ENCODE results near the gene DUSP28. TPM values are rescaled to one million over a fixed set of nuclear protein-coding genes. Genes with fewer than 3 reads are reported as not detected.

DUSP28 gene
- total RNA-seq, 2 experiments from 2014 or later, result 4.5 to 6.2 TPM

GRCh38 chr2:240567137-240567871 is 7.1 kb downstream of the DUSP28 start:
- ChIA-PET POLR2A (interaction anchor here (1.0 to 13.3 kb wide), 4 partner anchors 13 to 585 kb away, joined by 3 to 118 read pairs (median 18); partner anchors contain the start of genes CAPN10 and GPR35), CTCF (interaction anchor here (0.9 to 5.3 kb wide), 9 partner anchors 9 to 72 kb away, joined by 3 to 50 read pairs (median 15); partner anchors contain the start of gene CAPN10)
- peak; percentile 48 for DNase-seq
- TF ChIP-seq, protein P1, sequence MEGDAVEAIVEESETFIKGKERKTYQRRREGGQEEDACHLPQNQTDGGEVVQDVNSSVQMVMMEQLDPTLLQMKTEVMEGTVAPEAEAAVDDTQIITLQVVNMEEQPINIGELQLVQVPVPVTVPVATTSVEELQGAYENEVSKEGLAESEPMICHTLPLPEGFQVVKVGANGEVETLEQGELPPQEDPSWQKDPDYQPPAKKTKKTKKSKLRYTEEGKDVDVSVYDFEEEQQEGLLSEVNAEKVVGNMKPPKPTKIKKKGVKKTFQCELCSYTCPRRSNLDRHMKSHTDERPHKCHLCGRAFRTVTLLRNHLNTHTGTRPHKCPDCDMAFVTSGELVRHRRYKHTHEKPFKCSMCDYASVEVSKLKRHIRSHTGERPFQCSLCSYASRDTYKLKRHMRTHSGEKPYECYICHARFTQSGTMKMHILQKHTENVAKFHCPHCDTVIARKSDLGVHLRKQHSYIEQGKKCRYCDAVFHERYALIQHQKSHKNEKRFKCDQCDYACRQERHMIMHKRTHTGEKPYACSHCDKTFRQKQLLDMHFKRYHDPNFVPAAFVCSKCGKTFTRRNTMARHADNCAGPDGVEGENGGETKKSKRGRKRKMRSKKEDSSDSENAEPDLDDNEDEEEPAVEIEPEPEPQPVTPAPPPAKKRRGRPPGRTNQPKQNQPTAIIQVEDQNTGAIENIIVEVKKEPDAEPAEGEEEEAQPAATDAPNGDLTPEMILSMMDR (IDR thresholded peaks at IDR 0.05), result no peak
- intact Hi-C loops (cut with micrococcal nuclease), result loop anchor here (5.0 kb wide), 2 partner anchors 50 to 55 kb away; no protein-coding TSS in a partner anchor
- peaks cover 31% of the 10 kb centered on the region for H3K36me3 Mint-ChIP-seq (ENCODE audit: low read depth)
- no peak for ATAC-seq
- H3K9me3 Mint-ChIP-seq, result no peaks in the 10 kb centered on the region
- H3K4me1 Mint-ChIP-seq (ENCODE audit: low read depth), result peaks cover 55% of the 10 kb centered on the region
- no peaks in the 10 kb centered on the region for H3K27me3 Mint-ChIP-seq
- H3K27ac Mint-ChIP-seq, result peak overlapping the region; percentile 95
- peak overlapping the region; percentile 98 for H3K4me3 Mint-ChIP-seq

DNA sequence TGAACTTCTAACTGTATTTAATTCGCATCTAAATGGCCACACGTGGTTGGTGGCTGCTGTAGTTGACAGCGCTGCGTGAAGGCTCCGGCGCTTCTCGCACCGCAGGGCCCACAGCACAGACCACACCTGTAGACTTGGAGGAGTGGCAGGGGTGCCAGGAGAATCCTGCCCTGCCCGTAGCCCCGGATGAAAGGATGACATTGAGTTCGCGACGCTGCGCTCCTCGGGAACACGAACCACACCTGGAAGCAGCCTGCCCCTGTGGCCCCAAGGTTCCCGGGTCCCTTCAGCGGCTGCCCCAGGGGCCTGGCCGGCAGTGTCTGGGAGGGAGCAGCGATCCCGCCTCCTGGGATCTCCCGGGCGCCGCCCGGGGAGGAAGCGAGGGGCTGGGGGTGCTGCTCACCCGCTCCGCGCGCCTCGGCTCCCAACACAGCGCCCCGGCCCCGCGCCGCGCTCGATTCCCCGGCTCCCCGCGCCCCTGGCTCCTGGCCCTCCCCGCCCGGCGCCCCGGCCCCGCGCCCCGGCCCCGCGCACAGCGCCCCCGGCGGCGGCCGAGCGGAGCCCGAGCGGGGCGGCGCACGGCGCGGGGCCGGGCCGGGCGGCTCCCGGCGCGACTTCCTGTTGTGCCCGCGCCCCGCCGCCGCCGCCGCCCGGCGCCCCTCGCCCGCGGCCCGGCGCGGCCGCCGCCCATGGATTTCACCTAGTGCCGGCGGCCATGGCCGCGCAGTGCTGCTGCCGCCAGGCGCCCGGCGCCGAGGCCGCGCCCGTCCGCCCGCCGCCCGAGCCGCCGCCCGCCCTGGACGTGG is 7.9 kb downstream of the DUSP28 start, which contains the start of gene RNPEPL1:
TSS of gene RNPEPL1 (plus strand) at position 613 of the 806 bp plus-strand sequence. CDS start at position 716, 103 bp downstream.
- peak within 1 kb of the TSS; percentile 98 for H3K4me3 Mint-ChIP-seq
- ATAC-seq, result peak; percentile 14
- H3K4me1 Mint-ChIP-seq (ENCODE audit: low read depth), result peaks cover 47% of the 10 kb centered on the region
- no peaks in the 10 kb centered on the region for H3K27me3 Mint-ChIP-seq
- intact Hi-C loops (cut with micrococcal nuclease), result loop anchor here (5.0 kb wide), 2 partner anchors 51 to 54 kb away; no protein-coding TSS in a partner anchor
- peaks cover 23% of the 10 kb centered on the region for H3K36me3 Mint-ChIP-seq (ENCODE audit: low read depth)
- ChIA-PET CTCF (interaction anchor here (1.0 to 5.3 kb wide), 7 partner anchors 11 to 54 kb away, joined by 3 to 37 read pairs (median 10); partner anchors contain the start of gene CAPN10), POLR2A (interaction anchor here (1.3 to 13.3 kb wide), 3 partner anchors 12 to 55 kb away, joined by 3 to 118 read pairs (median 25); partner anchors contain the start of genes CAPN10 and GPR35)
- H3K27ac Mint-ChIP-seq, result peak within 1 kb of the TSS; percentile 95
- peak; percentile 63 for DNase-seq
- no peaks in the 10 kb centered on the region for H3K9me3 Mint-ChIP-seq
- TF ChIP-seq, protein P1 (IDR thresholded peaks at IDR 0.05), result no peak

DNA sequence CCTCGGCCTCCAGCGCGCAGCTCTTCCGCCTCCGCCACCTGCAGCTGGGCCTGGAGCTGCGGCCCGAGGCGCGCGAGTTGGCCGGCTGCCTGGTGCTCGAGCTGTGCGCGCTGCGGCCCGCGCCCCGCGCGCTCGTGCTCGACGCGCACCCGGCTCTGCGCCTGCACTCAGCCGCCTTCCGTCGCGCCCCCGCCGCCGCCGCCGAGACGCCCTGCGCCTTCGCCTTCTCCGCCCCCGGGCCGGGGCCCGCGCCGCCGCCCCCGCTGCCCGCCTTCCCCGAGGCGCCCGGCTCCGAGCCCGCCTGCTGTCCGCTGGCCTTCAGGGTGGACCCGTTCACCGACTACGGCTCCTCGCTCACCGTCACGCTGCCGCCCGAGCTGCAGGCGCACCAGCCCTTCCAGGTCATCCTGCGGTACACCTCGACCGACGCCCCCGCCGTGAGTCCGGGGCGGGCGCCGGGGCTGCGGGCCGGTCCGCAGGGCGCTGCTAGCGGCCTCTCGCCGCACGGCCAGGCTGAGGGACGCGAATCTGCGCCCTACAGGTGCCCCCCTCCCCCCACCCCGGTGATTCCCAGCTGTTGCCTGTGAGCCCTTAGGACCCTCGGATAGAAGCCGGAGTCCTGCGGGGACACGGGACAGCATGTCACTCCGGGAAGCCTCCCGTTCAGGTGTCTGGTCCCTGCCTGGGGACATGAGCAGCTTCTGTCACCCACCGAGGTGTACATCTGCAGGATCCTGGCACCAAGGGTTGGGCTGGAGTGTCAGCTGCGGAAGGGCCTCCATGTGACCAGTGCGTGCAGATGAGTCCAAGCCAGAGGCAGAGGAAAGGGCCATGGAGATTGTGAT is 8.7 kb downstream of the DUSP28 start:
- peak overlapping the region; percentile 80 for H3K27ac Mint-ChIP-seq
- H3K4me3 Mint-ChIP-seq, result peak overlapping the region; percentile 70
- ChIA-PET POLR2A (interaction anchor here (0.9 to 13.3 kb wide), 4 partner anchors 8 to 55 kb away, joined by 3 to 118 read pairs (median 3); partner anchors contain the start of gene CAPN10), CTCF (interaction anchor here (1.0 to 2.1 kb wide), 5 partner anchors 11 to 55 kb away, joined by 3 to 18 read pairs (median 6); partner anchors contain the start of gene CAPN10)
- TF ChIP-seq, protein P1 (IDR thresholded peaks at IDR 0.05), result no peak
- H3K9me3 Mint-ChIP-seq, result no peaks in the 10 kb centered on the region
- peaks cover 15% of the 10 kb centered on the region for H3K36me3 Mint-ChIP-seq (ENCODE audit: low read depth)
- H3K27me3 Mint-ChIP-seq, result no peaks in the 10 kb centered on the region
- ATAC-seq (no peak), DNase-seq (peak; percentile 41)
- intact Hi-C loops (cut with micrococcal nuclease), result loop anchor here (5.0 kb wide), 2 partner anchors 52 to 53 kb away; no protein-coding TSS in a partner anchor
- H3K4me1 Mint-ChIP-seq (ENCODE audit: low read depth), result peaks cover 40% of the 10 kb centered on the region

DNA sequence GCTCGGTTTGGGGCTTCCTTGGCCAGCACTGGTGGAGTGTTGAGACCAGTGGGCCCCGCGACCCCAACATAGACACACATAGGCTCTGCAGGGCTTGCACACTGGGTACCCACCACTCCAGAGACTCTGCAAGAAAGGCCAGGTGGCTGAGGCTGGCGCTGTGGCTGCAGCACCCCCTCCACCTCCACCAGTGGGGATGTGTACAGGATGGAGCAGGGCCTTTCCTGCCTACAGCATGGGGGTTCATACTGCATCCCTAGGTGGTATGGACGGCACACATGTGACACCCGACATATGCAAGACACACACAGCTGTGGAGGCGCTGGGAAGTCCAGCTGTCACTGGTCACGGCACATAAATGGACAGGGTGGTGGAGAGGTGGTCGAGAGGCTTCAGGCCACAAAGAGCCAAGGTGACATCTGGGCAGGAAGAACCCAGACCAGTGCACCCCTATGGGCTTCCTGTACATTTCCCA is 9.4 kb downstream of the DUSP28 start:
- H3K36me3 Mint-ChIP-seq (ENCODE audit: low read depth), result peaks cover 9% of the 10 kb centered on the region
- H3K4me1 Mint-ChIP-seq (ENCODE audit: low read depth), result peaks cover 33% of the 10 kb centered on the region
- CTCF ChIA-PET, result interaction anchor here (1.3 to 2.1 kb wide), 4 partner anchors 10 to 56 kb away, joined by 3 to 18 read pairs (median 8); partner anchors contain the start of gene CAPN10
- intact Hi-C loops (cut with micrococcal nuclease), result loop anchor here (5.0 kb wide), 2 partner anchors 52 to 53 kb away; no protein-coding TSS in a partner anchor
- TF ChIP-seq, protein P1 (IDR thresholded peaks at IDR 0.05), result no peak
- no peak for DNase-seq
- no peaks in the 10 kb centered on the region for H3K27me3 Mint-ChIP-seq
- peak overlapping the region; percentile 70 for H3K4me3 Mint-ChIP-seq
- H3K27ac Mint-ChIP-seq, result peak overlapping the region; percentile 70
- H3K9me3 Mint-ChIP-seq, result no peaks in the 10 kb centered on the region
- ATAC-seq, result no peak
- POLR2A ChIA-PET, result interaction anchor here (0.9 to 13.3 kb wide), 4 partner anchors 9 to 55 kb away, joined by 3 to 118 read pairs (median 3); partner anchors contain the start of gene CAPN10

Data from activated CD8-positive, alpha-beta T cell treated with anti-CD3 and anti-CD28 coated beads for 36 hours (primary cell).